ENCODE data around the gene BMP6. TPM values are rescaled to one million over a fixed set of nuclear protein-coding genes. Genes with fewer than 3 reads are reported as not detected.

BMP6 gene
- total RNA-seq, 4 donors from 2014 or later = 0.57 to 2.9 (median 1.1) TPM

GRCh38 chr6:7832904-7833750 lies 107.2 kb downstream of the BMP6 start:
- intact Hi-C loops (cut with DNase I) = no loop called here
- Histone ChIP-seq H3K4me1 (no peaks in the 10 kb centered on the region), H3K27ac (no peak overlapping the region), H3K4me3 (no peak overlapping the region), H3K36me3 (no peaks in the 10 kb centered on the region), H3K9me3 (no peaks in the 10 kb centered on the region), H3K27me3 (no peaks in the 10 kb centered on the region)
- TF ChIP-seq CTCF (IDR thresholded peaks at IDR 0.05) (no peak), POLR2A (IDR thresholded peaks at IDR 0.05) (no peak)
- no peak for DNase-seq
- WGBS, 2 donors = 57 to 70% methylated on average over 9 of the region's 9 CpGs

DNA sequence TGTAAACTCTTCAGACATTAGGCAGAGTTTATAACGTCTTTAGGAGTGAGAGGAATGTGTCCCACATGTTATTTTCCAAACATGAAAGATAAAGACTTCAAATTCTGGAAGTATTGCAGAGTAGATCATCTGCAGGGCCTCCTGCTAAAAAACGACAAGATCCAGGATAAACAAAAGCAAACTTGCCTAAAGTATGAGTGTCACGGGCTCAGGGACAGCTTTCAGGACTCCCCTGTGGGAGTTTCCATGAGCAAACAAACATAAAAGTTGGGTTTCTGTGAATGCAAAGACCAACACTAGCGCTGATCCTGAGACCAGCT lies 107.8 kb downstream of the BMP6 start:
- no peak overlapping the region for H3K27ac ChIP-seq
- no peaks in the 10 kb centered on the region for H3K9me3 ChIP-seq
- 33 to 34% methylated on average over 4 of the region's 4 CpGs for WGBS, 2 donors
- DNase-seq = no peak
- no peaks in the 10 kb centered on the region for H3K36me3 ChIP-seq
- intact Hi-C loops (cut with DNase I) = no loop called here
- TF ChIP-seq POLR2A (IDR thresholded peaks at IDR 0.05) = no peak
- no peak for TF ChIP-seq CTCF (IDR thresholded peaks at IDR 0.05)
- no peaks in the 10 kb centered on the region for H3K27me3 ChIP-seq
- H3K4me1 ChIP-seq = no peaks in the 10 kb centered on the region
- H3K4me3 ChIP-seq = no peak overlapping the region

DNA sequence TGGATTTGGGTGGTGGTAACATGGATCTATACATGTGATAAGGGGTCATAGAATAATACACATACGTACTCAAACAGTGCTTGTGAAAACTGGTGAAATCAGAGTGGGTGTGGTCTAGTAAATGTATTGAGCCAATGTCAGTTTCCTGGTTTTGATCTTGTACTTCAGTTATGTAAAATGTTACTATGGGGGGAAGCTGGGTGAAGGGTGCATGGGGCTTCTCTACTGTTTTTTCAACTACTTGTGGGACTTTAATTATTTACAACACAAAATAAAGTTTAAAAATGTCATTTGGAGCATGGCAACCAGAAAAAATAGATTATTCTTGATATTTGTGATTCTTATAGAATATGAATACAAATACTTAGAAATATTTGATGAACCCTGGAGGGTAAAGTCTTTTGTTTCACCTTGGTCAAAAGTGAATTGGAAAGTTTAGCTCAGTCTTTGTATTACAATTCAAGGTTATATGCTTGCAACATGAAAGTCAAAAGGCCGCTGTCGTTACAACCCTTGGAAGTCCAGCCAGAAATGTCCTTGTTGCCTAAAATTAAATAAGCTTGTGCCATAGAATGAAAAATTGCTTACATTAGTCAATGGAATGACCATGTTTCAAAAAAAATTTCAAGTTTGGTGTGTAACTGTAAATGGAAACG lies 110.6 kb downstream of the BMP6 start:
- no peak for TF ChIP-seq CTCF (IDR thresholded peaks at IDR 0.05)
- no peak for TF ChIP-seq POLR2A (IDR thresholded peaks at IDR 0.05)
- WGBS, 2 donors = 79 to 93% methylated on average over 4 of the region's 4 CpGs

DNA sequence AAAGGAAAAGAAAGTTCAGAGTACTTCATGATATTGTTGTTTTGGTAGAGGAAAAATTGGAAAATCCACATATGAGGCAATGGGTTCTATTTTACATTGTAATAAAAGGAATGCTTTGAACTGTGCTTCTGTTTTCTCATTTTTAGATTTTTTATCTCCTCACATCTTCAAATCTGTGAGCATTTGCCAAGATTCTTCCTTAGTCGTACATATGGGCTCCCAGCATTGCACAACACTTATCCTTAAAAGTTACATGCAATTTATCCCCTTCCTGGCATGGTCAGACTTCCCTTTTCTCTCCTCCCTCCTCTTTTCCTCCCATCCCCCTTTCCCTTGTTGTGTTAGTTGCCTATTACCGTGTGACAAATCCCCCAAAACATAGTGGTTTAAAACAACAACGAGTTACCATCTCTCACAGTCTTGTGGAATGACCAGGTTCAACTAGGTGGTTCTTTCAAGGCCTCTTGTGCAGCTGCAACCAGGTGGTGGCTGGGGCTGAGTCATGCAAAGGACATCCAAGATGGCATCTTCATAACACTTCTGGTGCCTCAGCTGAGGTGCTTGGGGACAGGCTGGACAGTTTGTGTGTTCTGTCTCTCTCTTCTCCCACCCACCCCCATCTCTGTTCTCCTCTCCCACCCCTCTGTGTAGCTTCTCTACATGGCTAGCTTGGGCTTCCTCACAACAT lies 116.0 kb downstream of the BMP6 start:
- TF ChIP-seq POLR2A (IDR thresholded peaks at IDR 0.05) (no peak), CTCF (IDR thresholded peaks at IDR 0.05) (no peak)
- WGBS, 2 donors = 60 to 69% methylated on average over 3 of the region's 3 CpGs
- no peaks in the 10 kb centered on the region for H3K27me3 ChIP-seq
- H3K36me3 ChIP-seq = no peaks in the 10 kb centered on the region
- H3K4me3 ChIP-seq = no peak overlapping the region
- intact Hi-C loops (cut with DNase I) = no loop called here
- no peaks in the 10 kb centered on the region for H3K4me1 ChIP-seq
- no peak for DNase-seq
- H3K27ac ChIP-seq = no peak overlapping the region
- H3K9me3 ChIP-seq = no peaks in the 10 kb centered on the region

More for the DNA sequence above, 110.6 kb downstream of the BMP6 start:
- no peak for DNase-seq
- H3K9me3 ChIP-seq = no peaks in the 10 kb centered on the region
- no peaks in the 10 kb centered on the region for H3K36me3 ChIP-seq
- H3K27me3 ChIP-seq = no peaks in the 10 kb centered on the region
- H3K4me1 ChIP-seq = no peaks in the 10 kb centered on the region
- H3K4me3 ChIP-seq = no peak overlapping the region
- intact Hi-C loops (cut with DNase I) = no loop called here
- no peak overlapping the region for H3K27ac ChIP-seq

All from esophagus squamous epithelium (tissue), 5 donors.